GM06990 (cell line): ENCODE results near the gene PITHD1.
"Not testable (repeated sequence)": the region's sequence is repeated elsewhere in the genome, so short reads cannot be mapped to it uniquely, and the experiment has no call there.

Experiments
- DNase-seq: peaks from one replicate; pipeline ENCODE4 v3.0.0-alpha.2; 2011; ENCODE audit not compliant: insufficient read length; ENCODE audit errors: extremely low read depth
- H3K27me3 ChIP-seq: replicated peaks from 2 replicates; pipeline ENCODE4 v1.6.0; 2011; ENCODE audit warnings: low read length; ENCODE audit not compliant: control insufficient read depth, insufficient read depth
- H3K36me3 ChIP-seq: 2 replicates; pipeline ENCODE4 v1.5.1; 2011; ENCODE audit warnings: low read length; ENCODE audit not compliant: control insufficient read depth, insufficient read depth
- H3K4me3 ChIP-seq: replicated peaks from 2 replicates; pipeline ENCODE4 v1.5.1; 2011; ENCODE audit warnings: low read depth, mild to moderate bottlenecking, control low read depth, low read length
- CTCF ChIP-seq: IDR thresholded peaks from 2 replicates; pipeline ENCODE4 v1.5.1; 2011; ENCODE audit warnings: low read length, control low read depth, mild to moderate bottlenecking, inconsistent platforms; ENCODE audit not compliant: insufficient read depth, poor library complexity, severe bottlenecking

PITHD1 gene

DNA sequence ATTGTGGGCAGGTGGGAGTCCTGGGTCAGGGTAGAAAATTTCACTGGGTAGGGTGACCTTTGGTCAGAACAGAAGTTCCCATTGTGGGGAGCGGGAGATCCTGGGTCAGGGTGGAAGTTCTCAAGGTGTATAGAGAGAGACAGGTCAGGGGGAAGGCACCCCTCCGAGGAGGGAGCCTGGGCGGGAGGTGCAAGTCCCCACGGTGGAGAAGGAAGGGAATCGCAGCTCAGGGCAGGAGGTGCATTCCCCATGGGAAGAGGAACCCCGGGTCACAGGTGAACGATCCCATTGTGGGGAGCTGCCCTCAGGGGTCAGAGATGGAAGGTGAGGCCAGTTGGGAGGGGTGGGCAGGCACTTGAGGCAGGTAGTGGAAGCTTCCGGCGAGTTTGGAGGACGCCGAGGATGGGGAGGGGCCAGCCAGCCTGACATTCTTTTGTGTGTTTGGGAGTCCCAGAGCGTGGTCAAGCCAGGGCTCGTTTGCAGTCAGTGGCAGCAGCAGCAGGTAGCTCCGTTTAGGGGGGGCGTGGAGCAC is 13.4 kb downstream of the PITHD1 start:
- TF ChIP-seq CTCF = no peak

DNA sequence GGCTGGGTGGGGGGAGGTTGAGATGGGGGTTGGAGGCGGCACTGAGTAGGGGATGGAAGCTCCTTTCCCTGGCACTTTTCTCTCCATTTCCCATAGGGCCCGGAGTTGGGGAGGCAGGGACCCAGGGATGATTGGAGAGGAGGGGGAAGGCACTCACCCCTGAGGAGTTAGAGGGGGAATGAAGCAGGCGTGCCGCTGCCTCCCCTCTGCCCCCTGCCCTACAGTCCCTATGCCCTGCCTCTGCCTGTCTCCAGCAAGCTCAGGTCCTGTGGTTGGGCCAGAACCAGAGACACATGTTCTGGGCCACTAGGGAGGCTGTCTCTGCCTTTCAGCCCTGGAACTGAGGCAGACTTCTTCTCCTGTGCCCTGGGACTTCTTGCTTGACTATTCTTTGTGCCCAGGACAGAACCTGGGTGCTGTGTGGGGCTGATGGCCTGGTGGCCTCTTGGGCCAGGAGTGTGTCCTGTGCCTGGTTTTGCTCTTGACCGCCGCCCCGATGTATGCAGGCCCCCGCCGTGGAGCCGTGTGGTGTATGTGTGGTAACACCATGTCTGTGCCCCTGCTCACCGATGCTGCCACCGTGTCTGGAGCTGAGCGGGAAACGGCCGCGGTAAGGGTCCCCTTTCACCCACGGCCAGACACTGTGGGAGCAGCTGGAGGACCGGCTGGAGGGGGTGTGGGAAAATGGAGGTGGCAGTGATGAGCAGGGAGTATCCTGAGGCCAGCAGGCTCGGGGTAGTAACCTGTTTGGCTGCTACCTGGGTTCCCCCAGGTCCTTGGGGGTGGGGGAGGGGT is 14.1 kb downstream of the PITHD1 start:
- H3K36me3 ChIP-seq = peaks cover 18% of the 10 kb centered on the region
- DNase-seq = no peak
- H3K27me3 ChIP-seq = no peaks in the 10 kb centered on the region
- H3K4me3 ChIP-seq = peak overlapping the region; percentile 99
- no peak for TF ChIP-seq CTCF

More for the DNA sequence above, 13.4 kb downstream of the PITHD1 start:
- peaks cover 16% of the 10 kb centered on the region for H3K36me3 ChIP-seq
- peak overlapping the region; percentile 99 for H3K4me3 ChIP-seq
- no peaks in the 10 kb centered on the region for H3K27me3 ChIP-seq
- no peak for DNase-seq

DNA sequence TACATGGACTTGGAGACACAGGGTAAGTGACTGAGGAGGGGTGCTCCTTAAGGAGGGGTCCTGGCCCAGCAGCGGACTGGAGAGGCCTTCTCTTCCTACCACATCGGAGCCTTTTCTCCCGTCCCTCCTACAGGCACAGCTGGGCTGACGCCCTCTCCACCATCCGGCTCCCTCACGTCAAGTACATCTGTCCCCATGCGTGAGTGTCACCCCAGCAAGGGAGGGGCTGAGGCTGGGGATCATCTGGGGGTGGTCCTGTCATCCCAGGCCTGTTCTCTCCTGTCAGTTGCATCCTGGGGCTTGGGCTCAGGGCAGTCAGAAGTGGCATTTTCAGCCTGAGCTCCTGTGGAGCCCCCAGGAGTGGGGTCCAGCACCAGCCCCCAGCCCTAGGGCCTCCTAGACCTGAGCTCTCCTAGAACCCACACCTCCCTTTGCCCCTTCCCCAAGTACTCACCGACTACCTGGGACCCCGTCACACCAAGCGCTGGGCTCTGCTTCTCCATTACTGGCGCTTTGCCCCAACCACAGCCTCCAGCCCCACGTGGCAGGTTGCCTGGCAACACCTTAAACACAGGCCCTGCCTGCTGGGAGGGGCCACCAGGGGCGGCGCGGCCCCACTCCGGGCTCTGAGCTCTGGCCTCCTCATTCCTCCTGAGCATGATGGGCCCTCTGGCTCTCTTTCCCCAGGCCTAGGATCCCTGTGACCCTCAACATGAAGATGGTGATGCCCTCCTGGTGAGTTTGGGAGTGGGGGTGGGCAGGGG is 15.0 kb downstream of the PITHD1 start:
- Histone ChIP-seq H3K36me3 (peaks cover 23% of the 10 kb centered on the region), H3K4me3 (no peak overlapping the region)
- DNase-seq = no peak

DNA sequence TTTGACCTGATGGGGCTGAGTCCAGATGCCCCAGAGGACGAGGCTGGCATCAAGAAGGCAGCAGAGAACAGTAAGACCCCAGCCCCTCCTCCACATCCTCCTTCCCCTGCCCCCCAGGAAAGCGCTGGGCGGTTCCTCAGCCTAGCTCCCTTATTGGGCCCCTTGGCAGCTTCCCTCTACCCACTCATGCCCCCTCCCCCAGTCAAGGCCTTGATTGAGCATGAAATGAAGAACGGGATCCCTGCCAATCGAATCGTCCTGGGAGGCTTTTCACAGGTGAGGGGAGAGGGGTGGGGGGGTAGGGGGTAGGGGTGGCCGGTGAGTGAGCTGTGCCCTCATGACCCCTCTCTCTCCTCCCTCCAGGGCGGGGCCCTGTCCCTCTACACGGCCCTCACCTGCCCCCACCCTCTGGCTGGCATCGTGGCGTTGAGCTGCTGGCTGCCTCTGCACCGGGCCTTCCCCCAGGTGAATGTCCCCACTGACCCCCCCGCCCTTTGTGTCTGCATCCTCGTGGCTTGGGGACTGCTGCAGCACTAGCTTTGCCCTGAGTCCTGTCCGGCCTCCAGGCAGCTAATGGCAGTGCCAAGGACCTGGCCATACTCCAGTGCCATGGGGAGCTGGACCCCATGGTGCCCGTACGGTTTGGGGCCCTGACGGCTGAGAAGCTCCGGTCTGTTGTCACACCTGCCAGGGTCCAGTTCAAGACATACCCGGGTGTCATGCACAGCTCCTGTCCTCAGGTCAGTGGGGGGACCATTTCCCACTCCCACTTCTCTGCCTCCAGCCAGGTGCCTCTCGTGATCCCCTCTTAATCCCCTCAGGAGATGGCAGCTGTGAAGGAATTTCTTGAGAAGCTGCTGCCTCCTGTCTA is 15.9 kb downstream of the PITHD1 start:
- DNase-seq = no peak
- Histone ChIP-seq H3K36me3 (peaks cover 23% of the 10 kb centered on the region), H3K27me3 (no peaks in the 10 kb centered on the region), H3K4me3 (no peak overlapping the region)
- TF ChIP-seq CTCF = no peak

More for the DNA sequence above, 15.0 kb downstream of the PITHD1 start:
- no peak for TF ChIP-seq CTCF
- no peaks in the 10 kb centered on the region for H3K27me3 ChIP-seq

DNA sequence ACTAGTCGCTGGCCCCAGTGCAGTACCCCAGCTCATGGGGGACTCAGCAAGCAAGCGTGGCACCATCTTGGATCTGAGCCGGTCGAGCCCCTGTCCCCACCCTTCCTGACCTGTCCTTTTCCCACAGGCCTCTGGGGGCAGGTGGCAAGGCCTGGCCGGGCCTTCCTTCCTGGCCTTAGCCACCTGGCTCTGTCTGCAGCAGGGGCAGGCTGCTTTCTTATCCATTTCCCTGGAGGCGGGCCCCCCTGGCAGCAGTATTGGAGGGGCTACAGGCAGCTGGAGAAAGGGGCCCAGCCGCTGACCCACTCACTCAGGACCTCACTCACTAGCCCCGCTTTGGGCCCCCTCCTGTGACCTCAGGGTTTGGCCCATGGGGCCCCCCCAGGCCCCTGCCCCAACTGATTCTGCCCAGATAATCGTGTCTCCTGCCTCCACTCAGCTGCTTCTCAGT is 16.5 kb downstream of the PITHD1 start:
- H3K36me3 ChIP-seq = peaks cover 23% of the 10 kb centered on the region
- H3K4me3 ChIP-seq, H3K27me3 ChIP-seq, DNase-seq: not testable (repeated sequence)
